Kidney glomerular epithelial cell (primary cell): Measurements from ENCODE around the gene CPLANE2.
"Not testable (repeated sequence)": the region's sequence is repeated elsewhere in the genome, so short reads cannot be mapped to it uniquely, and the experiment has no call there.

Source experiments
- DNase-seq: peaks from one replicate; lab custom pipeline; 2025; lab: John Stamatoyannopoulos, UW

CPLANE2 gene

DNA sequence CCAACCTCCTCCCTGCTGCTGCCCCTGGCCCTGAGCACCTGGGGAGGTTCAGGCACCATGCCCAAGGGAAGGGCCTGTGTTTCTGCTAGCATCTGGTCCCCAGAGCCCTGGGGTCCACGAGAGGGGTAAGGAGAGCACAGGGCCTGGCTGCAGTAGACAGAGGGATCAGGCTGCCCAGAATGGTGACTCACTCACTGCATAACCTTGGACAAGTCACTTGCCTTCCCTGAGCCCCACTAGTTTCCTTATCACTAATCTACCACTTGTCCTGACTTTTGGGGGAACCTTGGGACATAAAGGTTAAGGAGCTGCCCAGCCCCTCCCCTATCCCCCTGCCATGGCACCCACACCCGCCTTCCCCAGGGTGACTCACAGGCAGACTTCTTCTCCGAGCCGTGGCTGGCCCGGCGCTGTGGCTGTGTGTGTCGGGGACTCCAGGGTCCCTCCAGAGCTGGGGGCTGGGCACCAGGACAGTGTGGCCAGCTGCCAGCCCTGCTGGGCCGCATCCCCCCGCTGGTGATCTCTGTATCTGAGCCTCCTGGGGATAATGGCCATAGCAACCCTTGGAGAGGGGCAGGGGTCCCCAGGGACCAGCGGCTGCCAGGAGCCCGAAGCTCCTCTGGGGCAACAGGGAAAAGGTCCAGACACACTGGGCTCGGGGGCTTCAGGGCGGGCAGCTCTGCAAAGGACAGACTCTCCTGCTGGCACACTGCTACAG is 28.6 kb downstream of the CPLANE2 start:
- no peak for DNase-seq

DNA sequence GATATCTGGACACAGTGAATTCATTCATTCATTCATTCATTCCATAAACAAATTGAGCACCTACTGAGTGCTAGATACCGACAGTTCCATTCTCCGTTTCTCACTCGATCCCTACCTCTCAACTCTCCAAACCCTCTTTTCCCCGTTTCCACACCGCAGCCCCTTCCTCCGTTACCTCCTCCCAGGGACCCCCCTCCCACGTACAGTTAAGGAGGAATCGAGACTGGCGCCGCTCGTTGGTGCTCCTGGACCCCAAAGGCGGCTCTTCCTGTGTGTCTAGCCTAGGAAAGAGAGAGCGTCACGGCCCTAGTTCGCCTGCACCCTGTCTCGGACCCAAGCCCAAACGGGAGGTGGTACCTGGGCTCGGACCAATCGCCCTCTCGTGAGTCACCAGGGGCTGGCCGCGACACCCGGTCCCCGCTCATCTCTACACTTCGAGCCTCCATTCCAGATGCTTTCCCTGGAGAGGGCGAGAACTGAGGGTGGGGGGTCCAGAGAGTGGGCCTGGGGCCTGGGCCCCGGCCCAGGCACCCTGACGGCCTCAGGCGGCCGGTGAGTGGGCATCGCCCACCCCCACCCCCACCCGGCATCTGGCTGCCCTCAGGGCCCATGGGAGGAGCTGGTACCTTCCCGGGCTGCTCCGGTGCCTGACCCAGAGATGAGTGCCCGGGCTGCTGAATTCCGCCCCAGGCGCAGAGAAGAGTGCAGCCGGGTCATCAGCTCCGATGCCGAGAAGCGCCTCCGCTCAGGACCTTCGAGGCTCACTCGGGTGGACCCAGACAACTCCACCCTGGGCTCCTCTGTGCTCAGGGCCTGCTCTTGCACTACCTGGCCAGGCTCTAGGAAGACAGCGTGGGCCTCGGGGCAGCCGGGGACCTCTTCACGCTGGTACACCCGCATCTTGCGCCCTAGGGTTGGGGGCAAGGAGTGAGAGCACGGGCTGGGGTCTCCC is 29.4 kb downstream of the CPLANE2 start:
- no peak for DNase-seq

DNA sequence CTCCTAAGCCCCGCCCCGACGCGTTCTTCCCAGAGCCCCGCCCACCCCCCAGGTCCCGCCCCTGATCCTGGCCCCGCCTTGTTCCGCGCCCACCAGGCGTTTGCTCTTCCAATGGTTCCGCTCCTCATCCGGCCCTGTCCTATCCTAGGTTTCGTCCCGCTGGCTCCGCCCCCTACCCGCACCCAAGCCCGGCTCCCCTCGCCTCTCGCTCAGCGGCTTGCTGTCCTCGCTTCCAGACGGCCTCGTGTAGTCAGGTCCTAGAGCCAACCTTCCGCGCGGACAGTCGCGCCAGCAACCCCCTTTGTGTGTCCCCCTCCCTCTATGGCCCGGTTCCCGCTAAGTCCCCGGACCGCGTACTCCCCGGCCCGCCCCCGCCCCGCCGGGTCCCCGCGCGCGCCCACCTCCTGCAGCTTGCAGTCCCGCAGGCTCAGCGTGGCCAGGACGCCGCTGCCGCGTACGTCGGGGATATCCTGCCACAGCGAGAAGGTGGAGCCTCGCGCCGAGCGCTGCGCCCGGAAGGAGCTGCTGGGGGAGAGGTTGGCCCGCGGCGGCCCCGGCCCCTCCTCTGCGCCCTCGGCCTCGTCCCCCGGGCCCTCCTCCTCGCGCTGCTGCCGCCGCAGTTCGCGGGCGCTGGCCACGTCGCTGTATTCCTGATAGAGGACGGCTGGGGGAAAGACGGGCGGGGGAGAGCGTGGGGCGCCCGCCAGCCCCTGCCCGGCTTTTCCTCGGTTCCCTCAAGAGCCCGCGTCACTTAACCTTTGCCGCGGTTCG is 30.3 kb downstream of the CPLANE2 start:
- DNase-seq = peak; percentile 93

DNA sequence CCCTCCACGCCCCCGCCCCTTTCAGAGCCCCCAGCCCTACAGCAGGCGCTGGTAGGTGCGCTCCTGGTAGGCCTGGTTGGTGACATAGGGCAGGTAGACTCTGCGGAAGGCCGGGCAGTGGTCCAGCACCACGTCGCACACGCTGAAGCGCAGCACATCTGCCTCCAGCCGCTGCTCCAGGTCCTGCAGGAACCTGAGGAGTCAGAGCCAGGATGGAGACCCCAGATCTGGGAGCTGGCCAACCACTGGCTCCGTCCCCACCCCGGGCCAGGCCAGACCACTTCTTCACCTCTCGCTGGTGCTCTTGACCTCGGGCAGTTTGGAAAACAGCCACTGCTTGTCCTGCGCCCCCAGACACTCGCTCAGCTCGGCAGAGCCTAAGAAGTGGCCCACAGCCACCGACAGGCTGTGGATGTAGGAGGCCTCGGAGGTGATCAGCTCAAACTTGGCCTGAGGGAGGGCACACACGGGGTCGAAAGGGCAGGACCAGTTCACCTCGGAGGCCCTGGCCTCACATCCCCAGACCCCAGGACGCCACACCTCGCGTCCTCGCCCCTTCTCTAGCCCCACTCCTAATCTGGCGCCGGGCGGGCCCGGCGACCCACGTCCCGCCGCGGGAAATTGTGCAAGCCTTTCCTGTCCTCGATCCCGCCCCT is 31.0 kb downstream of the CPLANE2 start:
- no peak for DNase-seq

DNA sequence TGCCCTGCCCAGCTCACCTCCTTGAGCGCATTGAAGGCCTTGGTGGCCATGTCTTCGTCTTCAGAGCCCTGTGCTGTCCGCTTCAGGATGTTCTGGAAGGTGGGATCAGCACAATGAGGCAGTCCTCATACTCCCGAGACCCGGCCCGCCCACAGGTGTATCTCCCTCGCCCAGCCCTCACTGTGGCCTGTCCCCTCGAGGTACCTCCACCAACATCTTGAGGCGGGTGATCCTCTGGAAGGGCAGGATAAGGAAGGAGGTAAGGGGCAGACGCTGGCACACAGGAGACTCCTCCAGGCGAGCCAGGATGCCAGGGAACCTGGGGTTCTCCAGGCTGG is 31.7 kb downstream of the CPLANE2 start:
- no peak for DNase-seq

DNA sequence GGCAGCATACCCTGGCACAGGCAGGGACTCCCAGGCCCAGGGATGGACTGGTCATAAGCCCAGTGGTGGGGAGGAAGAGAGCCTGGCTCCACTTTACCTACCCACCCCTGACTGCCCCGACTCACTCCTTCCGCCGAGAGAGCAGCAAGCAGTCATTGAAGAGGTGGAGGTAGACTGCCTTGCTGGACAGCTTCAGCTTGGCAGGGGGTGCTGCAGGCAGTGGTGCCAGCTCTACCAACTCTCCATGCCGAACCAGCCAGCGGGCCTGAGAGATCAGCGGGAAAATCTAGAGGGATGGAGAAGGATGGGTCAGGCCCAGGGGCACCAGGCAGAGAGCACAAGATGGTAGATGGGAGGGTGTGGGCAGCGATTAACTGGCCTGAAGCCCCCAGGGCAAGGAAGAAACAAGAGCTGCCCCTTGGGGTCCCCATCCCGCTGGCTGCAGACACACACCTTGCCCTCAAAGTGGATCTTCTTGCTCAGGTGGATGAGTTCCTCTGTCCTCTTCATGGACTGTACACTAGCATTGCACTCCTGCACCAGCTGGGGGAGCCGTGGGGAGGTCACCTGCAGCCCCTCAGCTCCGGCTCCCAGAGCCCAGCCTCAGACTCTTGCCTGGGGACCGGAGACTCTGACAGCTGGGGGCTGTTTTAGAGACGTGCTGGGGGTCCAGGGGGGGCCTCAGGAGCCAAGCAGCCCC is 32.2 kb downstream of the CPLANE2 start:
- no peak for DNase-seq

DNA sequence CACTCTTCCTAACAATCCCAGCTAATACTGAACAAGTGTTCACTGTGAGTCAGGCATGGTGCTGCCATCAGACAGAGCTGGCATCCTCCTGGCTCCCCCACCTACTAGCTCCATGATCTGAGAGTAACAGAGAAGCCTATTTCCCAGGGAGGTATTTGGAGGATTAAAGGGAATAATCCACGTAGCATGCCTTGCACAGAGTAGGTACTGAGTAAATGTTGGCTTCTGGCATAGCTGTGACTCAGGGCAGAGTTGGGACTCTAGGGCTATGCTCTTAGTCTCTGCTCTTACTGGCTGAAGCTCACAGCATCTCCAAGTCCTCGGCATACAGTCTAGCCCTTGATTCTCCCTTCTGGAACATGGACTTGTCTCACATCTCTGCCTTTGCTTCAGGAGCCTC is 32.8 kb downstream of the CPLANE2 start:
- DNase-seq = no peak

DNA sequence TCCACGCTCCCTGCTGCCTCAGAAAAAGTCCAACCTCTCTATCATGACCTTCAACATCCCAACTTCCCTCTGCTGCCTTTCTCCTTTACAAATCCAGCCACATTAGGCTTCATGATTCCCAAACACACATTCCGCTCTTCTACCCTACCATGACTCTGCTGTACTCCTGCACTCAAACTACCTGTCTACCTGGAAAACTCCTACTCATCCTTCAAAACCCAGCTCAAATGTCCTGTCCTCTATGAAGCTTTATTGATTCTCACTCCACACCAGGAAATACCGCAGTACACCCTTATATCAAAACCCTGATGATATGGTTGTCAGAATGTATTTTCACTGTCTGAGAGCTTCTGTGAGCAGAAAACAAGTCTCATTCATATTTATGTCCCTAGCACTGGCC is 33.4 kb downstream of the CPLANE2 start:
- DNase-seq = no peak

DNA sequence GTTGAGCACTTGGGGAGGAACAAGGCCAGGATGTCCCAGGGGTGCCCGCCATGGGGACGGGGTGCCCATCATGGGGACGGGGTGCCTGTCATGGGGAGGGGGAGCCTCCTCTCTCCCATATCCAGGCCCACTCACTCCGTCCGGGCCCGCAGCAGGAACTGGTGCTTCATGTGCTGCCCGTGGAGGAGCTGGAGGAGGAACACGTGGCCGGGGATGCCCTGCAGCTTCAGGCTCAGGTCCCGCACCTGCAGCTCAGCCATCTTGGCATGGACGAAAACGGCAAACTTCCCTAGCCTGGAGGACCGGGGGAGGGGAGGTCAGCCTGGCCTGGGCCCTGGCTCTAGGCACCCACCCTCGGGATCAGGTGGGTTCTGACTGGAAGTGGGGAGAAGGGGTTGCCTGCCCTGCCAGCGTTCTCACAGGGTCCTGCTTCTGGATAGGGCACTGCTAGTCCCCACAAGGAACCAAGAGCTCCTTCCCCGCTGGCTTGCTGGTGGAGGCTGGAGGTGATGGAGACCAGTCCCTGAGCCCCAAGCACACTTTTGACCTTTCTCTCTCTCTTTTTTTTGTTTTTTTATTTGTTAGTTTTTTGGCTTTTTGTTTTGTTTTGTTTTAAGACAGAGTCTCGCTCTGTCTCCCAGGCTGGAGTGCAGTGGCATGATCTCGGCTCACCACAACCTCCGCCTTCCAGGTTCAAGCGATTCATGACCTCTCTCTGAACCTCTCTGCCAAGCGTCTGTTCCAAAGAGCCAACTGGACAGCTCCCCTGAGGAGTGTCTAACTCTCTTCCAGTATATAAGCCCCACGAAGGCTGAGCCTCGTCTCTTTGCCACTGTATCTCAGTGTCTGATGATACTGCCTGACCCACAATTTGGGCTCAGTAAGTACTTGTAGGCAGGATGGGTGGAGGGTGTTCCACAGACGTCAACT is 34.4 kb downstream of the CPLANE2 start:
- DNase-seq = no peak

DNA sequence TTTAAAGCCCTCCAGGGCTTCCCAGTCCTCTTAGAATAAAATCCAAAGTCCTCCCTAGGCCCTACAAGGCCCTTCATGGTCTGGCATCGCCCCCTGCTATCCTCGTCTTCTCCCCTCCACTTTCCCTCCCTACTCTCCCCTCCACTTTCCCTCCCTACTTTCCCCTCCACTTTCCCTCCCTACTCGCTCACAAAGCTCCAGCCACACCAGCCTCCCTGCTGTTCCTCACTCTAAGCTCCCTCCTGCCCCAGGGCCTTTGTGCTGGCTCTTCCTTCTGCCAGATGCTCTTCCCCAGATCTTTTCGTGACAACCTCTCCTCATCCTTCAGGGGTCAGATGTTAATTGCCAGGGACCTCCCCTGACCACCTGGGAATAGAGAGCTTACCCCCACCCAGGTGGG is 37.3 kb downstream of the CPLANE2 start:
- DNase-seq = no peak

DNA sequence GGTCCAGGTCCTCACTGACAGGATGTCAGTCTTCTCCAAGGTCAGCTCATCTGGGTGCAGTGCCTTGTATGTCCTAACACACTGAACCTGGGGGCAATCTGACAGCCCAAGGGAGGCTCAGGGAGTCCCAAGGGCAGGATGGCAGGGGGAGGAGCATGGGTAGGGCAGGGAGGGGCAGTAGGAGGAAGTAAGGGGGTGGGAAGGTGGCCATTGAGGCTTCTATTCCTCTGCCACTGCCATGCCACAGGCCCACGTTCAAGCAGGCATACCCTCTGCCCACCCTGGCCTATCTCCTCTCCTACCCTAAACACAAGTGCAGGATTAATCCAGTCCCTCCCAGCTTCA is 37.9 kb downstream of the CPLANE2 start:
- DNase-seq = no peak

DNA sequence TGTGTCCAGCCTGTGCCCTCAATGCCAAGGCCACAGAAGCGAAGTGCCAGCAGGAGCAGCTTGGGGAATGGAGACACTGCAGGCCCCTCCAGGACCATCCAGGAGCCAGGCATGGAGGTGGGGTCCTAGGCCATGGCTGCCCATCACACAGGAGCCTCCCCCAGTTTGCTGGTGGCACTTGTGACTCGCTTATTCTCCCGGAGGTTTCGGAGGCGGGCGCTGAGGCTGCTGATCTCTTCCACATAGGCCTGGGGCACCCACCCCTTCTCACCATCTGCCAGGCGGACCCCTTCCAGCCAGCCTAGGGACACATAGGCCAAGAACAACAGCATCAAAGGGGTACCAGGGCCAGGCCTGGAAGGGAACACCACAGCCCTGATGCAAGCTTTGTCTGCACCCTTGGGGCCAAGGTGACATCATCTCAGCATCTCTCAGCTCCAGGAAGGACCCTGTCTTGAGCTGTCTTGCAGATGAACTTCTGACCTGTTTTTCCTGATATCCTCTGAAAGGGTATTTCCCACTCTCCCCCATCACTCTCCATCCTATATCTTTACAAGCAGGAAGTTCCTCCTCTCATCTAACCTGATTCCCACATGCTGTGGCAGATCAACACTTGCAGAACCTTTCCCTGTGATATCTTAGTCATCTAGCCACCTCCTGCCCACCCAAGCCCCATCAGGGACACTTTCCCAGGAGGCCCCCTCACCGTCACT is 38.4 kb downstream of the CPLANE2 start:
- no peak for DNase-seq

DNA sequence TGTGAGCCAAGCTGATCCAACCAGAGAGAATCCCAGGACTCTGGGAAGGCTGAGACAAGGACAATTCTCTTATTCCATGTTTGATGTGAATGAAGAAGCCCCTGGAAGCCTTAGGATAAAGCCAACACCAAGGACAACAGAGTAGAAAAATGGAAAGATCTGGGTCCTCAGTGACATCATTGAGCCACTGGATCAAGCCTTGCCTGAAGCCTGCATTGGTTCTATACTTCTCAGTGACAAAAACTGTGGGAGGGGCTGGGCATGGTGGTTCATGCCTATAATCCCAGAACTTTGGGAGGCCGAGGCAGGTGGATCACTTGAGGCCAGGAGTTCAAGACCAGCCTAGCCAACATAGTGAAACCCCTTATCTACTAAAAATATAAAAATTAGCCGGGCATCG is 40.1 kb downstream of the CPLANE2 start:
- no peak for DNase-seq

DNA sequence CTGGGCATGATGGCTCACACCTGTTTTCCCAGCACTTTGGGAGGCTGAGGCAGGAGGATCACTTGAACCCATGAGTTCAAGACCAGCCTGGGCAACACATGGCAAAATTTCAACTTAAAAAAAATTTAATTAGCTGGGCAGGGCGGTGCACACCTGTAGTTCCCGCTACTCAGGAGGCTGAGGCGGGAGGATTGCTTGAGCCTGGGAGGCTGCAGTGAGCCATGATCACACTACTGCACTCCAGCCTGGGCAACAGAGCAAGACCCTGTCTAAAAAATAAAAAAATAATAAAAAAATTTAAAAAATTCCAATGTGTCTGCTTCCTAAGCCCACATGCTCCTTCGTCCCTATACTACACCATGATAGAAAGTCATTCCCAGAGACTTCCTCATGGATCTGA is 40.8 kb downstream of the CPLANE2 start:
- DNase-seq = not testable (repeated sequence)

DNA sequence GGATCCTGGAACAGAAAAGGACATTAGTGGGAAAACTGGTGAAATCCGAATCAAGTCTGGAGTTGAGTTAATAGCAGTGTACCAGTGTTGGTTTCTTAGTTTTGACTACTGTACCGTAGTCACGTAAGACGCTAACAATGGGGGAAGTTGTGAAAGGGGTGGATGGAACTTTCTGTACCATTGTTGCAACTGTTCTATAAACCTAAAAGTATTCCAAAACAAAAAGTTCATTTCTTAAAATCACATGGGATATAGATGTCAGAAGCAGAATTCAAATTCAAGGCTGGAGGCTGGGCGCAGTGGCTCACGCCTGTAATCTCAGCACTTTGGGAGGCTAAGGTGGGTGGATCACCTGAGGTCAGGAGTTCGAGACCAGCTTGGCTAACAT is 41.5 kb downstream of the CPLANE2 start:
- DNase-seq = no peak

DNA sequence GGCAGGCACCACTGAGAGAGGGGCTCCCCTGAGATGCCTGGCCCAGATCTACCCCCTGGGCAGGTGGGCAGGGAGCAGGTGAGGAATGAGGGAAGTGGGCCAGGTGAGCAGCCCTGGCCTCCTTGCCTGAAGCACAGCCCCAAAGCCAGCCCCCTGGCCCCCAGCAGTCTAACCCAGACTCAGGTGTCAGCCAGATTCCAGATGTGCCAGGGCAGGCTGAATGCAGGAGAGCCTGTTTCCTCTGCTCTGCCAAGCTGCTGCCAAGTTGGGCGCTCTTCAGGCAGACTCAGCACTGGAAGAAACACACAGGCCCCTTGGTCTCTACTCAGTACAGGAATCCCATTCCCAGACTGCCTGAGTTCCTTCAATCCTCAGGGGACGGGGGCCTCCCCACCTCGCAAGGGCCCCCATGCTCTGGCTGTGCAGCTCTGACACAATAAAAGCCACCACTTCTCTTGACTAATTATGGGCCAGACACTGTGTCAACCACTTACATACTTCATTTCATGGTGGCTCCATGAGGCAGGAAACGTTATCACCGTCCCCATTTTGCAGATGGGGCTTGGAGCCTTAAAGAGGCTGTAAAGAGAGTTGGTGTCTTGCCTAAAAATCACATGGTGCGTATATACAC is 45.0 kb downstream of the CPLANE2 start:
- DNase-seq = no peak

DNA sequence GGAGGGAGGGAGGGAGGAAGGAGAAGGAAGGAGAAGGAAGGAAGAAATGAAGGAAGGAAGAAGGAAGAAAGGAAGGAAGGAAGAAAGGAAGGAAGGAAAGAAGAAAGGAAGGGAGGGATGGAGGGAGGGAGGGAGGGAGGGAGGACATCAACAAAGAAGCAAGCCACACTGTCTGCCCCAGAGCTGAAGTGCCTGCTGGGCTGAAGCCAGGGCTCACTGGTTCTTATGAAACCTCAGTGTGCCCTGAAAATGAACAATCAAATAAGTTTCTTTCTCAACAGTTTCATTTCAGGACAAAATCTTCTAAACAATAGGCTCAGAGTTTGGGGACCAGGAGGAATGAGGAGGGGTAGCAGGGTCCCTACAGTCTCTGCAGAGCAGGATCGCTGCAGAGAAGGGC is 45.7 kb downstream of the CPLANE2 start:
- DNase-seq = no peak

DNA sequence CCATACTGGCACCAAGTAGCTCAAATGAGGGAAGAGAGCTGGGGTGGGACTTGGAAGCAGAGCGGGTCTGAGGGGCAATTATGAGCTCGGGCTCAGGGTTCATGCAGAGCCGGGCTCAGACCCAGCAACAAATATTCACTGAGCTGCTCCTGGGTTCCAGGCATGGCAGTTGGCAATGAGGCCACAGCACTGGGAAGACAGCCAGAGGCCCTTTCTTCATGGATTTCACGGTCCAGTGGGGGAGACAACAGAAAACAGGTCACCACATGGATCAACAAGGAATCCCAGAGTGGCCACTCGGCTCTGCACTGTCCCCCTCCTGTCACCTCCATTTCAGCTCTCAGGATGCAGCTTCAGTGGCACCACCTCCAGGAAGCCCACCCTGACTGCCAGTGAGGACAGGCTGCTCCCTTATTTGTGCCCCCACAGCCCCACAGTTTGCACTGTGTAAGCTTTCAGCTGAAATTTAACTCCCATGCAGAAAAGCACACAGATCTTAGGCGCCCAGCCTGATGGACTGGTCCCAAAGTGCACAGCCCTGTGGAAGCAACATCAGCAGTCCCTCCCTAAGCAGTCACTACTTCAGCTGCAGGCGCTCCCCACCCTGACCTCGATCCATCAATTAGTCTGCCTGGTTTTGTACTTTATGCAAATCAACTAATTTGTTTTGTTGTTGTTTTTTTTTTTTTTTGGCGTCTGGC is 46.9 kb downstream of the CPLANE2 start:
- DNase-seq = no peak

DNA sequence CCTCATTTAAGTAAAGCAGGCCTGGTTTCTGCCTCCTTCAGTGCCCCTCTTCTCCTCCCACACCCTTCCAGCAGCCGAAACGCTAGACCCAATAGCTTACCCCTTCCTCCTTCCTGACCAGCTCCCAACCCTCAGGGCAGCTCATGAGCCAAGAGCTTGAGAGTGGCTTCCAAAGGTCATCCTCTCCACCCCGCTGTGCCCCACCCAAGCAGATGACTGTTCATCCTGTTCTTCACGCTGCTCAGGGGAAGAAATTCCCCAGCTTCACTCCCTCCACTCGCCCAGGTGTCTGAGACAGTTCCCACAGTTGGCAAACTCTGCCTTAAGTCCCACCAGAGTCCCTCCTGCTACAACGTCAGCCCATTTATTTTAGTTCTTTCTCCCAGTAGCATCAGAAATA is 48.0 kb downstream of the CPLANE2 start:
- no peak for DNase-seq
